HG03354 (cell line): Measurements from ENCODE around the gene LMO4.

Source experiments
- ATAC-seq: cut with Tn5 transposase; IDR thresholded peaks from one replicate; pipeline ENCODE4 v1.9.1; 2021; ENCODE audit warnings: mild to moderate bottlenecking; ENCODE audit not compliant: unreplicated experiment, poor library complexity, severe bottlenecking

The LMO4 gene

GRCh38 chr1:87394982-87395381 is 66.3 kb downstream of the LMO4 start:
- no peak for ATAC-seq
